GM21619 (cell line): ENCODE measurements around the gene MYO1A.
"Not testable (repeated sequence)": the region's sequence is repeated elsewhere in the genome, so short reads cannot be mapped to it uniquely, and the experiment has no call there.

Experiments
- ATAC-seq: cut with Tn5 transposase; IDR thresholded peaks from one replicate; pipeline ENCODE4 v1.9.1; 2021; ENCODE audit not compliant: unreplicated experiment

The MYO1A gene

GRCh38 chr12:56996793-56997545, 53.0 kb downstream of the MYO1A start:
- no peak for ATAC-seq

DNA sequence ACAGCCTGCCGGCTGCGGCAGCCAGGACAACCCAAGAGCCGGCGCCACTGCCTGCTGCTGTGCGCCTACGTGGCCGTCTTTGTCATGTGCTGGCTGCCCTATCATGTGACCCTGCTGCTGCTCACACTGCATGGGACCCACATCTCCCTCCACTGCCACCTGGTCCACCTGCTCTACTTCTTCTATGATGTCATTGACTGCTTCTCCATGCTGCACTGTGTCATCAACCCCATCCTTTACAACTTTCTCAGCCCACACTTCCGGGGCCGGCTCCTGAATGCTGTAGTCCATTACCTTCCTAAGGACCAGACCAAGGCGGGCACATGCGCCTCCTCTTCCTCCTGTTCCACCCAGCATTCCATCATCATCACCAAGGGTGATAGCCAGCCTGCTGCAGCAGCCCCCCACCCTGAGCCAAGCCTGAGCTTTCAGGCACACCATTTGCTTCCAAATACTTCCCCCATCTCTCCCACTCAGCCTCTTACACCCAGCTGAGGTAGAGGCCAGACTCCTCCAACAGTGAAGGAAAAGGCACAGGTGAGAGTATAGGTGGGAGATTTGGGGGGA, 53.9 kb downstream of the MYO1A start:
- no peak for ATAC-seq

GRCh38 chr12:56995201-56995929, 54.6 kb downstream of the MYO1A start:
- no peak for ATAC-seq

- no peak for ATAC-seq
Measured at GRCh38 chr12:56994231-56994746, 55.6 kb downstream of the MYO1A start.

- no peak for ATAC-seq
Measured at GRCh38 chr12:56993346-56993745, 56.6 kb downstream of the MYO1A start.

GRCh38 chr12:56991319-56992246, 58.3 kb downstream of the MYO1A start:
- no peak for ATAC-seq

DNA sequence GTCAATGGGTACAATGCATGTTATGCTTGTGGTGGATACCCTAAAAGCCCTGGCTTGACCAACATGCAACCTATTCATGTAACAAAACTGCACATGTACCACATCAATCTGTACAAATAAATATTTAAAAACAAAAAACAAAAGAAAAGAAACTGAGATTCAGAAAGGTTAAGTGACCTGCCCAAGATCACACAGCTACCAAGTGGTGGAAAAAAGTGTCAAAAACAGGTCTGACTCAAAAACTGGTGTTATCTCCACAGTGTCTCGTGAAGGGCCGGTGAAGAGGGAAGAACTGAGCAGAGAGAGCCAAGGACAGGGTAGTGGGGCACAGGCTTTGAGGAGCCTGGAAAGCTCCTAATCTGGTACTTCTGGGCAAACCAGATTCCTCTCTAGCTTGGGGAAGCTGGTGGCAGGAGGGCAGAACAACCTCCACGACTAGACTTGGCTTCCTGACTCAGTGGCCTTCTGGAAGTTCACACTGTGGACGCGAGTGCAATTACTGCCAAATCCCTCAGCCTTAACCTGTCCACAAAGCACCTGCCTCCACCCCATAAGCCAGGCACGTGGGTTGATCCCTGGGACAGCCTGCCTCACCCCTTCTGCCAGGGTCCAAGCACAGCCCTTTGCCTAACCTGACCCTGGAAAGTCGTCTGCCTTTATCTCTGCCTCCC, 59.1 kb downstream of the MYO1A start:
- no peak for ATAC-seq

DNA sequence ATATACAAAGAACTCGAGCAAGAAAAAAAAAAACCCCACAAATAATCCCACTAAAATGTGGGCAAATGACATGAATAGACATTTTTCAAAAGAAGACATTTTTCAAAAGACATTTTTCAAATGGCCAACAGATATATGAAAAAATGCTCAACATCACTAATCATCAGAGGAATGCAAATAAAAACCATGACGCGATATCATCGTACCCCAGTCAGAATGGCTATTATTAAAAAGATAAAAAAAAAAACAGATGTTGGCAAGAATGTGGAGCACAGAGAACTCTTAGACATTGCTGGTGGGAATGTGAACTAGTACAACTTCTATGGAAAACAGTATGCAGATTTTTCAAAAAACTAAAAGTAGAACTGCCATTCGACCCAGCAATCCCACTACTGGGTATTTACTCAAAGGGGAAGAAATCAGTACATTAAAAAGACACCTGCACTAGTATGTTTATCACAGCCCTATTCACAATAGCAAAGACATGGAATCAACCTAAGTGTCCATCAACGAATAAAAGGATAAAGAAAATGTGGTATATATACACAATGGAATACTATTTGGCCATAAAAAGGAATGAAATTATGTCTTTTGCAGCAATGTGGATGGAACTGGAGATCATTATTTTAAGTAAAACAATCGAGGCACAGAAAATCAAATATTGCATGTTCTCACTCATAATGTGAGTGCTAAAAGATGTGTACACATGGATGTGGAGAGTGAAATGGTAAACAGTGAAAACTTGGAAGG, 59.9 kb downstream of the MYO1A start:
- no peak for ATAC-seq

GRCh38 chr12:56988207-56988739, 61.7 kb downstream of the MYO1A start:
- no peak for ATAC-seq

DNA sequence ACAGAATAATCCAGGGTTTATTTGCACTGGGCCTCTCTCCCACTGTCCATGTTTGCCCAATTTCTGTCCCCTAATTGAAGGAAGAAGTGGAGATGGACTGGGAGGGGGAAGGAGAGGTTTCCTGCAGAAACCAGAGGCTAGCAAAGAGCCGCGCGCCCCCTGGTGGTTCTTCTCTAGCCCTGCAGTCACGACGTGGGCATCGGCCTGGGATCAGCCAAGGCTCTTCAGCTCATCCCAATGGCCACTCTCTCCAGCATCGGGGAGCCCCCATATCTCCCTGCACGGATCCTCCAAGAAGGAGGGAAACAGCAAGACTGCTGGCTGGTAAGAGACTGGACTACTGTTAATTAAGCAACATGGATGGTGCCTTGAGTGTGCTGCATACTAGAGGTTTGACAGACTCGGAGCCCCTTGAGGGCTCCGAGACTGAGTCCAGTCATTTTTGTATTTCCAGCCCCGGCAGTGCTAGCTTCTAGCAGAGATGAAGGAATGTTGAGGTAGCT, 62.3 kb downstream of the MYO1A start:
- no peak for ATAC-seq

DNA sequence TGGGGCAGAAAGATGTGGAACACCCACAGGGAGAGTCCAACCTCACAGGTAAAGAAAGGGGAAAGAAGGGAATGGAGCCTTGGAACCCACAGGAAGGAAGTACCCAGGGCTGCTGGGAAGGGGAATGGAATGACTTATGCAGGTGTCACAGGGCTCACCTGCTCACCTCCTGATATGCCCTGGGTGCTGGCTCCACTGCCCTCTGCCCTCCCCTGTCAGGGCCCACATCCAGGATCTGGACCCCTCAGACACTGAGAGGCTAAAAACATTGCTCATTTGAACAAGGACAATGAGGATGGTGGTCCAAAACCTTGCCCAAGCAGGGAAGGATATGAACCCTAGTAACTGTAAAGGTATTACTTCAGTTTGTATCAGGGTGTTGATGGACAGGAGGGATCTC, 62.9 kb downstream of the MYO1A start:
- ATAC-seq, result no peak

GRCh38 chr12:56985714-56986113, 64.2 kb downstream of the MYO1A start:
- not testable (repeated sequence) for ATAC-seq

DNA sequence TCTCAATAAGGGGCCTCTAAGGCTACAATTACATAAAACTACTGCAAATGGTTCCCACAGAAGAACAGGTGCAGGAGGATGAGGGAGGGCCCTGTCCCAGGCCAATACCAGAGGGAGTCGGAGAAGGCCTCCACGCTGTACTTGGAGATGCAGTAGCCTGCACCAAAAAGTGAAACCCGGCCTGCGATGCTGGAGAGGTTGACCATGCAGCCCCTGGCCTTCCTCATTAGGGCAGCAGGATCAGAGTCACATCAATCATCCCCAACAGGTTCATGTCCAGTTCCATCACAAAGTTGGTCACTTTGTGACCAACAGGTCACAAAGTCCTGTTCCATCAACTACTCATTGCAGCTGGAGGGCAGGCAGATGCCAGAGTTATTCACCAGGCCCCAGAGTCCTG, 66.5 kb downstream of the MYO1A start:
- no peak for ATAC-seq

- not testable (repeated sequence) for ATAC-seq
Measured at GRCh38 chr12:56982578-56983236, 67.2 kb downstream of the MYO1A start.

DNA sequence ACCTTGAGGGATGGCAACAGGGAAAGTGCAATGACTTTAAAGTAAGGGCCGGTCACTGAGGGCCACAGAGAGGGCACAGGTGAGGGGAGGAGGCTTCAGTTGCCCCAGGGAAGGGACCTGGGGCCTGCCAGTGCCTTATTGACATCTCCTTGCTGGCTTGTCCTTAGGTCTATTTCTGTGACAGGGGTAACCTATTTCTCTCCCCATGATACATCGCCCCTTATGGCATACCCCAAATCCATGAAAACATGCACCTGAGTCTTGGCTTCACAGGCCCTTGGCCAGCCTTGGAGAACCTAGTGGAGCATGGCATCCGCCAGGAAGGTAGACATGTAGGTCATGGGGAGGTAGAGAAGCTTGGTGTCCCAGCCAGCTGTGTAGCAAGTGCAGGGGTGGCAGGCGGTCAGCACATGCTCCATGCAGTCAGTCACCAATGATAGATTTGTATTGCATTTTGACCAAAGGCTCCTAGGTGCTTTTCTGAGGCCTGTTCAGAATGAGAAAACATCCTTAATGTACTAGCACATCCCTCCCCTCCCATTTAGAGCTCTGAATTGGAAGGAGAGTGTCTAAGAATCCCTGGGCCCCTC, 68.9 kb downstream of the MYO1A start:
- no peak for ATAC-seq

DNA sequence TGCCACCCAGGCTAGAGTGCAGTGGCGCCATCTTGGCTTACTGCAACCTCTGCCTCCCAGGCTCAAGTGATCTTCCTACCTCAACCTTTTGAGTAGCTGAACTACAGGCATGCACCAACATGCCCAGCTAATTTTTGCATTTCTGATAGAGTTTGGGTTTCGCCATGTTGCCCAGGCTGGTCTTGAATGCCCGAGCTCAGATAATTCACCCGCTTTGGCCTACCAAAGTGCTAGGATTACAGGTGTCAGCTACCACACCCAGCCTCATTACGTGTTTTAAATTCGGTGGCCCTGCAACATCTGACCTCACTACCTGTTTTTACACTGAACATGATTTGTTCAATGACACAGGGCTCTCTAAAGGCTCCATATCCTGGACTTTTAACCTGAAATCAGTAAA, 69.7 kb downstream of the MYO1A start:
- ATAC-seq, result no peak

DNA sequence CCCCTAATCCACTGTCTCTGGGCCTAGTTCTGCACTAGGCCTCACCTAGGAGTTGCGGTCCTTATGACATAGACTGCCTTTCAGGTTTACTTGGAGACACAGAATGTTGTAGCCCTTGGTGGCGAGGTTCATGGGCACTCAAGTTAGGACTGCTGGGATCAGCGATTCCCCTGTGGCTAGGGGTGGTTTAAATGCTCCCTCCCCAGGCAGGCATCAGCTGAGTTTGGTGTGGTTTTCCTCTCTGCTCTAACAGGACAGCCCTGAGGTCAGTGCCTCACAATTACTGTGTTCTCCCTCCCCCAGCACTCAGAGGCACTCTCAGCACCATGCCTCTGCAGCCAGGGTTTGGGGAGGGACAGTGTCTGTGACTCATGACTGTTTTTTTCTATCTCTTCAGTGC, 70.3 kb downstream of the MYO1A start:
- ATAC-seq, result no peak
